SK-N-SH (cell line): ENCODE data around the gene DENND2A. TPM values are rescaled to one million over a fixed set of nuclear protein-coding genes. Genes with fewer than 3 reads are reported as not detected.

ENCODE experiments used
- CTCF ChIA-PET: fragments of 300-600, 350-600 bp; formaldehyde crosslinking; extraction: SDS; loops from one replicate; lab custom pipeline; 2021; lab: Yijun Ruan, JAX
- POLR2A ChIA-PET: fragments of 350-600 bp; sonication (Branson Sonifier 250); formaldehyde crosslinking; extraction: SDS; loops from one replicate; lab custom pipeline; 2020; ENCODE audit warnings: antibody characterized with exemption, inconsistent platforms; lab: Yijun Ruan, JAX
- DNase-seq: peaks from one replicate; pipeline ENCODE4 v3.0.0; 2012
- H2AFZ ChIP-seq: fragments of 200-600 bp; sonication (generic); 2 replicates; pipeline ENCODE4 v1.8.1; 2016; ENCODE audit warnings: antibody characterized with exemption, mild to moderate bottlenecking, low read depth
- H3F3A ChIP-seq: fragments of 200-600 bp; sonication (generic); replicated peaks from 2 replicates; pipeline ENCODE3; 2016; ENCODE audit warnings: antibody characterized with exemption, mild to moderate bottlenecking; ENCODE audit not compliant: insufficient read depth
- H3K27ac ChIP-seq, 2 experiments: fragments of 200-500 bp in 1 of 2; fragments of 200-600 bp in 1 of 2; sonication (Bioruptor generic) in 1 of 2; sonication (generic), shearing (Covaris generic) in 1 of 2; 2 replicates each; pipeline versions ENCODE4 v1.5.1 to v1.6.1; 2014 to 2016; ENCODE audit warnings: low read depth in 2 of 2, inconsistent platforms in 1 of 2, low read length in 1 of 2, mild to moderate bottlenecking in 1 of 2, mixed read lengths in 1 of 2
- H3K27me3 ChIP-seq: fragments of 200-600 bp; sonication (generic), shearing (Covaris generic); 2 replicates; pipeline ENCODE4 v1.6.1; 2016; ENCODE audit warnings: mixed run types; ENCODE audit not compliant: insufficient read depth
- H3K36me3 ChIP-seq, 2 experiments: fragments of 200-500 bp in 1 of 2; fragments of 200-600 bp in 1 of 2; sonication (Bioruptor generic) in 1 of 2; sonication (generic) in 1 of 2; replicated peaks in 1 of 2; 2 replicates each; pipeline versions ENCODE3 to v1.5.1; 2014 to 2016; ENCODE audit warnings: low read length in 1 of 2, mild to moderate bottlenecking in 1 of 2; ENCODE audit not compliant: insufficient read depth in 2 of 2, control insufficient read depth in 1 of 2
- H3K4me1 ChIP-seq, 2 experiments: fragments of 200-500 bp in 1 of 2; fragments of 200-600 bp in 1 of 2; sonication (Bioruptor generic) in 1 of 2; sonication (generic), shearing (Covaris generic) in 1 of 2; 2 replicates each; pipeline versions ENCODE4 v1.5.1 to v1.6.1; 2014 to 2016; ENCODE audit warnings: low read depth in 1 of 2, low read length in 1 of 2, mixed run types in 1 of 2; ENCODE audit not compliant: insufficient read depth in 2 of 2, control insufficient read depth in 1 of 2
- H3K4me2 ChIP-seq: fragments of 200-600 bp; sonication (generic), shearing (Covaris generic); 2 replicates; pipeline ENCODE4 v1.6.1; 2017; ENCODE audit warnings: mixed run types
- H3K4me3 ChIP-seq, 2 experiments: fragments of 200-500 bp in 1 of 2; fragments of 200-600 bp in 1 of 2; sonication (Bioruptor generic) in 1 of 2; sonication (generic), shearing (Covaris generic) in 1 of 2; 2 replicates each; pipeline versions ENCODE4 v1.5.1 to v1.8.1; 2014 to 2016; ENCODE audit warnings: low read depth in 2 of 2, inconsistent platforms in 1 of 2, low read length in 1 of 2, mild to moderate bottlenecking in 1 of 2, mixed read lengths in 1 of 2, moderate library complexity in 1 of 2
- H3K79me2 ChIP-seq: fragments of 200-600 bp; sonication (generic); 2 replicates; pipeline ENCODE4 v1.8.1; 2017; ENCODE audit warnings: mild to moderate bottlenecking; ENCODE audit not compliant: insufficient read depth
- H3K9ac ChIP-seq: fragments of 200-600 bp; sonication (generic); 2 replicates; pipeline ENCODE4 v1.6.1; 2017; ENCODE audit warnings: mixed run types
- H3K9me2 ChIP-seq: fragments of 200-600 bp; sonication (generic); 2 replicates; pipeline ENCODE4 v1.6.1; 2017; ENCODE audit warnings: mixed run types
- H3K9me3 ChIP-seq: fragments of 200-600 bp; sonication (generic); 2 replicates; pipeline ENCODE4 v1.6.1; 2017; ENCODE audit warnings: mixed run types, mild to moderate bottlenecking, moderate library complexity
- H4K20me1 ChIP-seq: fragments of 200-600 bp; sonication (generic); 2 replicates; pipeline ENCODE4 v1.6.1; 2017; ENCODE audit warnings: mild to moderate bottlenecking, mixed run types; ENCODE audit not compliant: insufficient read depth
- CHD2 ChIP-seq: fragments of 150-350 bp; IDR thresholded peaks from 2 replicates; pipeline ENCODE4 v1.6.1; 2018; ENCODE audit warnings: low read length; ENCODE audit not compliant: partially characterized antibody
- CTCF ChIP-seq: fragments of 200-600 bp; sonication (generic); IDR thresholded peaks from 2 replicates; pipeline ENCODE4 v1.6.1; 2017; ENCODE audit warnings: antibody characterized with exemption, mild to moderate bottlenecking, moderate library complexity
- FOSL2 ChIP-seq: IDR thresholded peaks from 2 replicates; pipeline ENCODE4 v1.4.0; 2012; ENCODE audit warnings: low read depth, mild to moderate bottlenecking, moderate library complexity, borderline replicate concordance
- FOXJ3 ChIP-seq: sonication (generic); formaldehyde crosslinking; IDR thresholded peaks from 2 replicates; pipeline ENCODE4 v1.5.1; 2020; ENCODE audit warnings: mild to moderate bottlenecking, missing genetic modification reagents
- MEF2A ChIP-seq: IDR thresholded peaks from 2 replicates; pipeline ENCODE4 v1.4.0; 2012; ENCODE audit warnings: low read depth, borderline replicate concordance
- MXI1 ChIP-seq: IDR thresholded peaks from 2 replicates; pipeline ENCODE4 v1.6.1; 2012; ENCODE audit warnings: mild to moderate bottlenecking, low read depth, low read length, improper control_type of control experiment
- POLR2AphosphoS5 ChIP-seq: IDR thresholded peaks from 2 replicates; pipeline ENCODE4 v1.6.1; 2012; ENCODE audit warnings: low read depth, low read length
- RFX5 ChIP-seq: IDR thresholded peaks from 2 replicates; pipeline ENCODE4 v1.6.1; 2012; ENCODE audit warnings: mild to moderate bottlenecking, improper control_type of control experiment, low read length
- SMC3 ChIP-seq: IDR thresholded peaks from 2 replicates; pipeline ENCODE4 v1.6.1; 2012; ENCODE audit warnings: low read depth, low read length, improper control_type of control experiment
- YY1 ChIP-seq: IDR thresholded peaks from 2 replicates; pipeline ENCODE4 v1.4.0; 2012; ENCODE audit warnings: low read depth, mild to moderate bottlenecking
- WGBS: methylation state at CpG from one replicate; pipeline ENCODE4 v1.1.6; 2017; ENCODE audit warnings: low lambda C conversion rate; 5-methylcytosine and 5-hydroxymethylcytosine counted together
- polyA plus RNA-seq, 3 experiments: library from polyadenylated mRNA; depleted of rRNA; stranded (reverse); fragments of >200 nt; gene quantifications; 2 replicates each; pipeline ENCODE4 v1.2.3, GENCODE V29; 2012
- TF ChIP-seq, protein P1 (sequence below): IDR thresholded peaks from 2 replicates; pipeline ENCODE4 v1.4.0; 2012; ENCODE audit warnings: low read depth, borderline replicate concordance
- TF ChIP-seq, protein P2 (sequence below): fragments of 150-350 bp; IDR thresholded peaks from 2 replicates; pipeline ENCODE4 v1.6.1; 2016; ENCODE audit warnings: mild to moderate bottlenecking, low read depth, low read length
- TF ChIP-seq, protein P3 (sequence below): fragments of 150-350 bp; IDR thresholded peaks from 2 replicates; pipeline ENCODE4 v1.6.1; 2017; ENCODE audit warnings: antibody characterized with exemption, low read length, low read depth, borderline replicate concordance

DENND2A gene
- polyA plus RNA-seq, 1 of the 3 experiments (the other 2 are of a cell fraction) = 3.5 TPM

DNA sequence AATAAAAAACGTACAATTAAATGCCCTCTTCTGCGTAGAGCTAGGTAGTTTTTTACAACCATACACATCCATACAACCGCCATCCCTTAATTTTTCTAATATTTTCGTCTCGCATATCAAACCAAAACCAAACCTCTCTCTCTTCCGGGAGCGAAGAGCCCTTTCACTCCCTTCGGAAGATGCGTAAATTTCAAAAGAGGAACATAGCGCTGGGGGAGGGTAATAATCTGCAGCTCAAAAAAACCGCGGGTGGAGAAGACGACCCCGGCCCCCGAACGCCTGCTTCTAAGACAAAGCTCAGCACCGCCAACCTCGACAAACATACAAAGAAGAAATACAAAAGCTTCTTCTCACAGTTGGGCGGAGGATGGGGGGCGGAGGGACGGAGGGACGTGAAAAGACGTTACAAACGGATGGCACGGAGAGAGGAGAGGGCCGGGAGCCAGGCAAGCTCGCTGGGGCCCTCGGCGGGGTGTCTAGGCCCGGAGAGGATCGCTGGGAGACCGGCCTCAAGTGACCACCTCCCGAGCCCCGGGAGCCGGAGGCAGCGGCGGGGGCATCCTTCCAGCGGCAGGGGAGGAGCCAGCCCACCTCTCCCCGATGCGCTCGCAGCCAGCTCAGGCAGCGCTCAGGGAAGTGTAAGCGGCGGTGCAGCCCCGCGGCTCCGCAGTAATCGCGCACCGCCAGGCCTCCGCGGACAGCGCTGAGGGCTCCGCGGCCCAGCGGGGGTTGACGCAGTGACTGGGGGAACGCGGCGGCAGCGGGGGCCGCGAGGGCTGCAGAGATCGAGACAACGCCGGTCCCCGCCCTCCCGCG lies 162.2 kb downstream of the DENND2A start:
- ChIA-PET POLR2A (interaction anchor here (1.3 kb wide), 2 partner anchors 162 to 218 kb away, joined by 3 to 6 read pairs; partner anchors contain the start of genes DENND2A and NDUFB2), CTCF (interaction anchor here (0.6 to 4.8 kb wide), 18 partner anchors 10 to 268 kb away, joined by 3 to 43 read pairs (median 4); partner anchors contain the start of gene DENND2A)
- peak overlapping the region; percentile 95 for H2AFZ ChIP-seq
- H3K4me3 ChIP-seq = peak overlapping the region; percentile 65 to 81
- H3K27ac ChIP-seq = peak overlapping the region; percentile 70 to 71
- peaks cover 13% of the 10 kb centered on the region for H3F3A ChIP-seq
- peak overlapping the region; percentile 85 for H3K9ac ChIP-seq
- H4K20me1 ChIP-seq = peaks cover 48% of the 10 kb centered on the region
- peaks cover 56% of the 10 kb centered on the region for H3K79me2 ChIP-seq
- H3K9me2 ChIP-seq = no peaks in the 10 kb centered on the region
- H3K9me3 ChIP-seq = no peaks in the 10 kb centered on the region
- H3K4me1 ChIP-seq = peaks cover 4 to 7% of the 10 kb centered on the region in 2 experiments; a peak in 2 of 4 replicates
- DNase-seq = peak; percentile 84
- peaks cover under 1% of the 10 kb centered on the region; the same call in 1 of the 2 replicates for H3K27me3 ChIP-seq
- H3K4me2 ChIP-seq = peak overlapping the region; percentile 83
- peaks cover 0 to 4% of the 10 kb centered on the region in 2 experiments for H3K36me3 ChIP-seq
- WGBS = 3% methylated on average over 36 of the region's 69 CpGs
- TF ChIP-seq, protein P1, sequence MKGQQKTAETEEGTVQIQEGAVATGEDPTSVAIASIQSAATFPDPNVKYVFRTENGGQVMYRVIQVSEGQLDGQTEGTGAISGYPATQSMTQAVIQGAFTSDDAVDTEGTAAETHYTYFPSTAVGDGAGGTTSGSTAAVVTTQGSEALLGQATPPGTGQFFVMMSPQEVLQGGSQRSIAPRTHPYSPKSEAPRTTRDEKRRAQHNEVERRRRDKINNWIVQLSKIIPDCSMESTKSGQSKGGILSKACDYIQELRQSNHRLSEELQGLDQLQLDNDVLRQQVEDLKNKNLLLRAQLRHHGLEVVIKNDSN = no peak
- no peak for TF ChIP-seq FOXJ3 (CRISPR knock-in tag)
- TF ChIP-seq CTCF = no peak
- TF ChIP-seq CHD2 = no peak
- TF ChIP-seq POLR2AphosphoS5 = no peak
- no peak for TF ChIP-seq YY1
- no peak for TF ChIP-seq RFX5
- TF ChIP-seq FOSL2 = no peak
- no peak for TF ChIP-seq MXI1
- TF ChIP-seq, protein P2, sequence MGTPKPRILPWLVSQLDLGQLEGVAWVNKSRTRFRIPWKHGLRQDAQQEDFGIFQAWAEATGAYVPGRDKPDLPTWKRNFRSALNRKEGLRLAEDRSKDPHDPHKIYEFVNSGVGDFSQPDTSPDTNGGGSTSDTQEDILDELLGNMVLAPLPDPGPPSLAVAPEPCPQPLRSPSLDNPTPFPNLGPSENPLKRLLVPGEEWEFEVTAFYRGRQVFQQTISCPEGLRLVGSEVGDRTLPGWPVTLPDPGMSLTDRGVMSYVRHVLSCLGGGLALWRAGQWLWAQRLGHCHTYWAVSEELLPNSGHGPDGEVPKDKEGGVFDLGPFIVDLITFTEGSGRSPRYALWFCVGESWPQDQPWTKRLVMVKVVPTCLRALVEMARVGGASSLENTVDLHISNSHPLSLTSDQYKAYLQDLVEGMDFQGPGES = no peak
- TF ChIP-seq, protein P3, sequence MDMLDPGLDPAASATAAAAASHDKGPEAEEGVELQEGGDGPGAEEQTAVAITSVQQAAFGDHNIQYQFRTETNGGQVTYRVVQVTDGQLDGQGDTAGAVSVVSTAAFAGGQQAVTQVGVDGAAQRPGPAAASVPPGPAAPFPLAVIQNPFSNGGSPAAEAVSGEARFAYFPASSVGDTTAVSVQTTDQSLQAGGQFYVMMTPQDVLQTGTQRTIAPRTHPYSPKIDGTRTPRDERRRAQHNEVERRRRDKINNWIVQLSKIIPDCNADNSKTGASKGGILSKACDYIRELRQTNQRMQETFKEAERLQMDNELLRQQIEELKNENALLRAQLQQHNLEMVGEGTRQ = no peak
- no peak for TF ChIP-seq MEF2A
- no peak for TF ChIP-seq SMC3
- TF ChIP-seq, all 33 proteins: peak for 0
